NCI-H69 (cell line): ENCODE results near the gene CHST3.

Source experiments
- DNase-seq: peaks from one replicate; lab custom pipeline; 2025; lab: John Stamatoyannopoulos, UW

CHST3 gene

DNA sequence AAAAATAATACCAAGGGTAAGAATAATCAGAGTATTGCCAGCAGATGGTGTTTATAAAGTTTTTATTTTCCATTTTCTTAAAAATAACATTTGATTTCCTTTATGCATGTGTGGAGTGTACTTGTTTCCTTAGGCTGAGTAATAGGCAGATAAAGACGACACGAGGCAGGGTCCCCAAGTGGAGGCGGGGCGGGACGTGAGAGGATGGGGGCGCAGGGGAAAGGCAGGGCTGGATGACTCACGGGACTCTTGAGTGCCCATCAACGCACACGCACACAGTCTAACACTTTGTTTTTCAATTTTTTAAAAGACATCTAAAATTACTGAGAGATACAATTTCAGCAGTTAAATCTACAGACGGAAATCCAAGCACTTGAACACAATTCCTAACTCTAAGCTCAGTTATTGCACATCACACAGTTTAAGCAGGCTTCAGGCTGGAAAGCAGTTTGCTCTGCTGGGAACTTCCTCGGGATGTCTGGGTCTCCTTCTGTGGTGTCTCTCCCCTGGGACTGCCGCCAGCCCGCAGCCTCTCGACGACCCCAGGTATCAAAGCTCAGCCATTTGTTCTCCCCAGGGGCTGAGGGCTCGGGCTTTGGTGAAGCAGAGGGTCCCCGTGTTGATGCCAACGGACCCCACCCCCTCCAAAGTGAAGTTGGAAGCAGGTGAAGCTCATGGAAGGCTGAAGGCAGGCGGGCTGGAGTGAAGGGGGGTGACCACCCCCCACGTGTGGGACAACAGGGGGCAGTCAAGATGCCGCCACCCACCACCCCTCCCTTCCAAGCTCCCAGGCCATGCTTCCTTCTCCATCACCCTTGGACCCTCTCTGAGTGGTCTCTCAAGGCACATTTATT is 95.0 kb downstream of the CHST3 start:
- no peak for DNase-seq

DNA sequence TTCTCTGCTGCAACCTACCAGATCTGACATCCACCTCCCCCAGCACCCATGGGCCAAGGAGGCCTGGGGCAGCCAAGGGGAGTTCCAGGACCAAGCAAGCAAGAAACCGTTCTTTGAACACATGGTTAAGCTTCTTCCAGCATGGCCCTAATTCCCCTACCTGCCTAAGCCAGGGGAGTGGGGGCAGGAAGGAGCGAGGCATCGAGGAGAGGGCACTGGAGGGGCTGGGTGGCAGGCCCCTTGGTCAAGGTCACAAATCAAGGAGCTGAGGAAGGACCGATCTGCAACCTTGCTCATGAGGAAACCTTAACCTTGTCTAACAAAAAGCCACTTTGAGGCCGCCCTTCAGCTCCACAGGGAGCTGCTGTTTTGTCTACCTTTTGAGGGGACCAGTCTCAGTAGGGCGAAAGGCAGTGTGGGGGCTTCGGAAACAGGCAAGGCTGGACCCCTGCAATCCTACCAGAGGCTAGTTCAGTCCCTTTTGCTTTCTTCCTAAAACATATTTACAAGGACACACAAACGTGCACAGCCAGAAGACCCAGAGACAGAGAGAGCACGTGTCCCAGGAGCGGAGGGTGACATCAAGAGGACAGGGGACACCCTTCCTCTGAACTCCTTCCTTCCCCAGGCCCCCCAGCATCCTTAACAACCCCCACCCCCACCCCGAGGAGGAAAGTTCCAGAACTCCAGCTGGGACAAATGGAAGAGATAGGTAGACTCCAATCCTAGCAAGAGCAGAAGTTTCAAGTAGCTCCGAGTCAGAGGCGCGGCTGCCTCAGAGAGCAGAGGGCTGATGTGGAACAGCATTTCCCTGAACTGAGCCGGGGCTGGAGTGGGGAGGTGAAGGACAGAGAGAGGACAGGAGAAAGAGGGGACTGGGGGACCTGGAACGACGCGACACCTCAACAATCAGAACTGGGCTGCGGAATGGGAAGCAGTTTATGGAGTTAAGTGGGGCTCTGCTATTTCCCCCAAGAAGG is 95.9 kb downstream of the CHST3 start:
- no peak for DNase-seq

DNA sequence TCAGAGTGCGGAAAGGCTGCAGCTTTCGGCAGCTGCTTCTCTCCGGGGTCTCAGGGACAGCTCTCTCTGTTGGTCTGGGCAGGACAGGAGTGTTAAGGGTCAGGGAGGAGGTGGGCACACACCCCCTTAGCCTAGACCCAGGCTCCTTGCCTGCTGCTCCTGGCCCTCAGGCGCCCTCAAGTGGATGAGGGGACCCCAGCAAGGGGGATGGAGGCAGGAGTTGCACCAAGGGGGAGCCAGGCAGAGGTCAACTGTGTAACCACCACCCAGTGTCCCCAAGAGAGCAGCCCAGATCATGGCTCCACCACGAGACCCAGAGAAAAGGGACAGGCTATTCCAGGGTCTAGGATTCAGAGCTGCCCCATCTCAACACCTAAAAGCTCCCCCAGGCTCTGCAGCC is 97.3 kb downstream of the CHST3 start:
- DNase-seq = no peak

DNA sequence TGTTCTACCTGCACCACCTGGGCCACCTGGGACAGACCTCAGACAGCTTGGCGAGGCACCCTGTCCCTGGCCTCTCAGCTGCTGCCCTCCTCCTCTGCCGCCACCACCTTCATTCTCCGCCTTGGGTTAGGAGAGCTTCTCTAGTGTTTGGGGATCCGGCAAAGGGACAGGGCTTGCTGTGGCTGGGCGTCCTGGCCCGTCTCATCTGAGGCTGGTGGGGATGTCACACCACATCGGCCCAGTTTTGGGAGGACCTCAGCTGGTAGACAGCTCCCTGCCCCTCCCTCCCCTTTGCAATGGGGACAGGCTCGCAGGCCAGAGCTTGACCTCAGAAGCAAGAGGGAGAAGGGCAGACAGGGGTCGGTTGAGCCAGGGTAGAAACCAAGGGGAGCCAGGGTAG is 97.7 kb downstream of the CHST3 start:
- DNase-seq = no peak

DNA sequence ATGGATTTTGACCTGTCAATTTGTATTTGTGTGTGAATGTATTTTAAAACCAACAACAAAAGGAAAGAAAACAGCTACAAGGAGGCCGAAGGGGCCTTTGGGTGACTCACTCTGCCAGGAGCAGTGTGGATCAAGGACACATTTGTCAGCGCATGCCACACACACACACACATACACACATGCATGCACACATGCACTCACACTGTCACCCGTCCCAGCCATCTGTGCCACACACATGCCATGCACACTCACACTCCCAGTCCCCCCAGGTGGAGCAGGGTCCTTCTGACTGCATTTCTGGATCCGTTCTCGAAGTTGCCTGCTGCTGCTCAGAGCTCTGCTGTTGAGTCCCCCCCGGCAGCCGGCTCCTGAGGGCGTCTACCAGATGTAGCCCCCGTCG is 98.2 kb downstream of the CHST3 start:
- no peak for DNase-seq
